Measurements from ENCODE around the gene RAX.

DNA sequence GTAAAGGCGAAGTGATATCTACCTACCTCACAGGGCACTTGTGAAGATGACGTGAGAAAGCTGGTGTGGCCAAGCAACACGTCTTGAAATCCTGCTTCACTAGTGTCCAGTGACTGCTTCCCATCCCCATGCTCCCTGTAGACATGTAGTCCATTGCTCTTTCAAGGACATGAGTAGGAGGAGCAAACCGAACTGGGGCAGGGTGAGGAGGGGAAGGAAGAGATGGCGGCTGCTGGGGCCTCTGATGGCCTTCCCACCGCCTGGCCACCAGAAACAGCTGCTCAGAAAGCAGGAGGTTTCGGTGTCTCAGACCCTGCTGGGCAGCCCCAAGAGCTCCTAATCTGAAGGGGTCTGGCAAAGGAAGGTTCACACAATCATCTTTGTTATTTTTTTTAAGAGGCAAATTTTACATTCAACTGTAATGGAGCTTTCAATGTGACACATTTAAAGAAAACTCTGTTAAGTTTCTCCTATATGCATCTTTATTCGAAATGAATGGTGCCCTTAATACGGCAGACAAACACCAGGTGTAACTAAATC lies 30.5 kb upstream of the RAX start:
- TF ChIP-seq, protein P1, sequence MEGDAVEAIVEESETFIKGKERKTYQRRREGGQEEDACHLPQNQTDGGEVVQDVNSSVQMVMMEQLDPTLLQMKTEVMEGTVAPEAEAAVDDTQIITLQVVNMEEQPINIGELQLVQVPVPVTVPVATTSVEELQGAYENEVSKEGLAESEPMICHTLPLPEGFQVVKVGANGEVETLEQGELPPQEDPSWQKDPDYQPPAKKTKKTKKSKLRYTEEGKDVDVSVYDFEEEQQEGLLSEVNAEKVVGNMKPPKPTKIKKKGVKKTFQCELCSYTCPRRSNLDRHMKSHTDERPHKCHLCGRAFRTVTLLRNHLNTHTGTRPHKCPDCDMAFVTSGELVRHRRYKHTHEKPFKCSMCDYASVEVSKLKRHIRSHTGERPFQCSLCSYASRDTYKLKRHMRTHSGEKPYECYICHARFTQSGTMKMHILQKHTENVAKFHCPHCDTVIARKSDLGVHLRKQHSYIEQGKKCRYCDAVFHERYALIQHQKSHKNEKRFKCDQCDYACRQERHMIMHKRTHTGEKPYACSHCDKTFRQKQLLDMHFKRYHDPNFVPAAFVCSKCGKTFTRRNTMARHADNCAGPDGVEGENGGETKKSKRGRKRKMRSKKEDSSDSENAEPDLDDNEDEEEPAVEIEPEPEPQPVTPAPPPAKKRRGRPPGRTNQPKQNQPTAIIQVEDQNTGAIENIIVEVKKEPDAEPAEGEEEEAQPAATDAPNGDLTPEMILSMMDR (IDR thresholded peaks at IDR 0.05), result no peak
- no peak for TF ChIP-seq POLR2AphosphoS5 (IDR thresholded peaks at IDR 0.05; ENCODE audit: low read depth, low read length)
